Pons (tissue), 1 donor: ENCODE measurements around the gene BMP6.
A peak's percentile ranks its signal among the peaks of the same experiment; 100 is the strongest.
"Not testable (repeated sequence)": the region's sequence is repeated elsewhere in the genome, so short reads cannot be mapped to it uniquely, and the experiment has no call there.

Source experiments
- DNase-seq: peaks from one replicate; pipeline ENCODE4 v3.0.0-alpha.2; 2016; ENCODE audit warnings: low spot score

BMP6 gene

DNA sequence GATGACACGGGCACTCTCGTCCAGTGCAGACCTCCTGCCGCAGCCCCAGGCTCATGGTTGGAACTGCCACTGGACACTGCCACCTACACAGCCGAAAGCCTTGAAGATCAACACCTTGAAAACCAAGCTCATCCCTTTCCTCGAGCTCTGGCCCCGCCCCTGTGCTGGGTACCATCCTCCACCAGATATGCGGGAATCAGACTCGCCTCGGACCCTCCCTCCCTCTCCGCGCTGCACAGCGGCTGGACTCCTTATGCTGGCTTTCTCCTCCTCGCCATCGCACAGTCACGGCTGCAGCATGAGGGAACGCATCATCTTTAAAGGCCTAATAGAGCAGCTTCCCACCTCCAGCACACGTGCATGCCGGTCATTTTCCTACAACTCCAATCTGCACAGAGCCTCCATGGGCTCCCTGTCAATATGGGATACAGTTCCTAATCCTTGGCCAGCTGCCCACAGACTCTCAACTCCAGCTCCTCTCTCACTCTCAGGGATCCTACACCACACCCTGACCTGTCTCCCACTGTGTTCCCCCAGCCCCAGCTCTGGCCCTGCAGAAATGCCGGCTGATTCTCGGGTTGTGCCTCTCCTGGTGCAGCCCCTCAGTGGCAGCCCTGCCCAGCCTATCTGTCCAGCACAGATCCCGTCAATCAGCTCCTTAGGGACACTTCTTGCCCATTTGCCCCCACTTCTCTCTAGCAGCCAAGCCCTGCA is 161.5 kb downstream of the BMP6 start:
- no peak for DNase-seq

DNA sequence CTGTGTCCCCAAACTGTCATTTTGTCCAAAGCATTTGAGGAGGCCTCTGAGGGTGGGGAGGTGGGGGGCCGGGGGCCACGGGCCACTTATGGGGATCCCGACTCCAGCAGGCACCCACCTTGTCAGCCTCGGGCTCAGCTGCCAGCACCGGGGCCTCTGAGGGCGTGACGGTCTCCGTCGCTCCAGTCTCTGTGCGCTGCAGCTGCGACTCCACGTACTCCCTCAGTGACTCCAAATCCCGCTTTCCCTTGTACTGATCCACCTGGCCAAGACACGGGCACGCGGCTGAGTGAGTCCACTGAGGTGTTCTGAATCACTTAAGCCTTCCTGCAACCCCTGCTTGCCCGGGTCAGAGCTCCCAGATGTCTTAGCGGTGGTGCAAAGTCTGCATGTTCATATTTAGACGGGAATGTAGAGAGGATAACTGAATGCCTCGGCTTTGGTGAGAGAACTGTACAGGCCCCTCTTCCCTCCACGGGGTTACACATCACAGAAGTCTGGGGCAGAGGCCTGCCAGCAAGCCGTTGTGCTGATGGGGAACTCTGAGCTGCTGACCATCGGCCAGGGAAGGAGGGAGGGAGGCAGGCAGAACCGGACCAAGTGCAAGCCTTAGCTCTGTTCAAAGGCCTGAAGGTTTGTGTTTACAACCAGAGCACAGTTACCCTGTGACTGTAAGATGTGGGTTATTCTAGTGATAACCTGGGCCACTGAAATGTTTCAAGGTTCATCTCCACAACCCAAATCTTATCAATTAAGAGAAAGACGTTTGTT is 162.9 kb downstream of the BMP6 start:
- no peak for DNase-seq

DNA sequence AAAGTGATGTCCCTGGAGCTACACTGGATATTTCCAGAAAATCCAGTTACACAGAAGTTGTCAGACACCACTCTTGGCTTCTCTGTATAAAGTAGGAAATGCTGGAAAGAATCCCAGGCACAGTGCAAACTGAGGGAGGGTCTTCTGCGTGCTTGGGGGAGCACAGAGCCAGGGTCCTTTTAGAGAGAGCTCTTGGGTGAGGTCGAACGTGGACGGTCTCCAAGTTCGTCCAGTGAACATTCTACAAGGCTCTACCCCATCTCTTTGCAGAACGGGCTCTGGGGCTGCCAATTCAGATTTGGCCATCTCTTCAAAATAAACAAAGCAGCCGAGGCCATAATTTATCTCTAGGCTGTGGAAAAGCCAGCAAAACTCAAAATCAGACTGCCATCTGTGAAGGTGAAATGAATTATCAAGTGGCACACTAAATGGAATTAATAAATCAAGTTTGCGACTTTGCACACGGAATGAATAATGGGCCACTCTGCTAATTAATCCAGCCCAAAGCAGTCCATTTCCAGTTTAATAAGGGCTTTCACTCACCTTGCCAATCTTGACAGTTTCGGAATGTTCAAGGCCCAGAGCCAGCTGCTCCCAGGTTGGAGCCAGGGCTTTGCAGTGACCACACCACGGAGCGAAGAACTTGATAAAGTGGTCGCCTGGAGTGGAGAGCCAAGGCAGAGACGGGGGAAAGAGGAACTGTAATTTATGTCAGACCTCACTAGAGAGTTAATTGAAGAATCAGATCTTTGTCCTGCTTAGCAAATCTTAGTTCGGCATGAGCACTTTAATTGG is 165.4 kb downstream of the BMP6 start:
- DNase-seq = no peak

DNA sequence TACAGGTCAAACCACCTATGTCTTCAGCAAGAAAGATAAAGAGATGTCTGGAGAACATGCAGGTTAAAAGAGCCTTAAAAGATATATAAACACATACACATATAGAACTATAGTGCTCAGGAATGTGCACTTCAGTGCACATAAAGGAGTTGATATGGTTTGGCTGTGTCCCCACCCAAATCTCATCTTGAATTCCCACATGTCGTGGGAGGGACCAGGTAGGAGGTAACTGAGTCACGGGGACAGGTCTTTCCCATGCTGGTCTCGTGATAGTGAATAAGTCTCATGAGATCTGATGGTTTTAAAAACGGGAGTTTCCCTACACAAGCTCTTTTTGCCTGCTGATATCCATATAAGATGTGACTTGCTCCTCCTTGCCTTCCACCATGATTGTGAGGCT is 166.5 kb downstream of the BMP6 start:
- not testable (repeated sequence) for DNase-seq

DNA sequence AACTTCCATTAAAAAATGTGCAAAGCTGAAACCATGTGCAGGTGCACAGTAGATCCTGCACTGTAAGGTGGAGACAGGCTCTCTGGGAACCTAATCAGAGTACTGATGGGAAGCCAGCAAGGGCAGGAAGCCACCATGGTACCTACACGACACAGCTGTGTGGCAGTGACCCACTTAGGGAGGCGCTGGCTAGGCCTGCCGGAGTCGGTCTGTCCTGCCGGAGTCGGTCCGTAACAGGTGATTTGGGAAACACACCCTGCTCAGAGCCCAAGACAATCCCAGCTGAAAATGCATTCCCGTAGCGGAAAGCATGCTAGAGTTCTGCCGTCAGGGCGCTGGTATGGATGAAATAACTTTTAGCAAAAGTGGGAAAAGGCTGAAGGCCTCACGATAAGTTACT is 167.4 kb downstream of the BMP6 start:
- DNase-seq = no peak

DNA sequence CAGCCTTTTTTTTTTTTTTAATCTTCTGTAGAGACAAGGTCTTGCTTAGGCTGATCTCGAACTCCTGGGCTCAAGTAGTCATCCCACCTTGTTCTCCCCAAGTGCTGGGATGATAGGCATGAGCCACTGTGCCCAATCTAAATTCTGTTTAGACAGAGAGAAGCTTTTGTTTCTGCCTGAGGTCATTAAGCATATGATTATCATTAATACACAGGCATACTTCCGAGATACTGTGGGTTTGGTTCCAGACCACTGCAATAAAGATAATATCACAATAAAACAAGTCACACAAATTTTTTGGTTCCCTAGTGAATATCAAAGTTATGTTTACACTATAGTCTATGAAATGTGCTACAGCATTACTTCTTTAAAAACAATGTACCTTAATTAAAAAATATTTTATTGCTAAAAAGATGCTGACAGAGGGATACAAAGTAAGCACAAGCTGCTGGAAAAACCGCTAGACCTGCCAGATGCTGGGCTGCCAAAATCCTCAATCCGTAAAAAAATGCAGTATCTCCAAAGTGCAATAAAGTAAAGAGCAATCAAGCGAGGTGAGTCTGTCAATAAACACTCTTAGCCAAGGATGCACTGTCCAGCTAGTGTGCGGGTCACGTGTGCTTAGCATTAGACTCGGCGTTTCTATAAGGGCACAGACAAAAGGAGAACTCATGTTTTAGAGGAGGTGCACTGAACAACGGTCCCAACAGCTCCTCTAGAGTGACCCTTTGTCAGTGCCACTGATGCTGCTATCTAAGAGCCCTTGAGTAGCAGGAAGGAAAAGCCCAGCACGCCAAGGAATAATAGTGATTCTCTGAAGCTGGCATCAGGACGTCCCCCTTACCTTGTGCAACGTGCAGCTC is 168.6 kb downstream of the BMP6 start:
- DNase-seq = no peak

DNA sequence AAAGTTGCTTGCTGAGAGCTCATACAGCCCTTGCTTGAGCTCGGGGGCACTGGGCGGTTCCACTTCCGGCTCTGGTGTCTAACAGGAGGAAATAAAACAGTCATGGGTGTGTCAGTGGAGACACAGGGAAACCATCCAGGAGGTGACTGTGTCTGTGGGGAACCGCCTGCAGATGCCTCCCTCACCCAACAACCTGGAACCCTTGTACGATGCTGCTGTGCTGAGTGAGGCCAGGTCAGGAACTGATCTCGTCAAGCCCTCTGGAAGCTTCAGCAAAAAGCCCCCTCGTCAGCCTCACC is 169.2 kb downstream of the BMP6 start:
- DNase-seq = no peak

DNA sequence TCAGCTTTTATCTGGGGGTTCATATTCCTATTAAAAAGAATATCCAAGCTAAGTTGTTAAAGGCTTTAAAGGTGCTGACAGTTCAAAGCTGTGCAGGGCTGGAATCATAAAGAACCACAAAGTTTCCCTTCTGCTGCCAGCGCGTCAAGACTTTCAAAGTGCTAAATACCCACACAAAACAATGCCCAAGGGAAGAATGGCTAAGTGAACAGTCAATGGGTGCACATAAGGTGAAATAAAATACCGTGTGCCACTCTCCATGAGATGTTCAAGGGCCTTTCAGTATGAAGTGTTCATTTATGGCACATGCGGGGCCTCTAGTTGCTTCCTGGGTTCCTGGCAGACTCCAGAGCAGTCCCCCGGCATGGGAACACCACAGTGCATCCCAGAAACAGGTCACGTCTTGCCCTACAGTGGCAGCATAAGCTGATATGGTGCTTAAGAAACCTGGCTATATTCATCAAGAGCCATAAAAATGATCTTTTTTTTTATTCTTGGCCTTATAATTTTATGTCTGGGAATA is 170.6 kb downstream of the BMP6 start:
- DNase-seq = no peak

DNA sequence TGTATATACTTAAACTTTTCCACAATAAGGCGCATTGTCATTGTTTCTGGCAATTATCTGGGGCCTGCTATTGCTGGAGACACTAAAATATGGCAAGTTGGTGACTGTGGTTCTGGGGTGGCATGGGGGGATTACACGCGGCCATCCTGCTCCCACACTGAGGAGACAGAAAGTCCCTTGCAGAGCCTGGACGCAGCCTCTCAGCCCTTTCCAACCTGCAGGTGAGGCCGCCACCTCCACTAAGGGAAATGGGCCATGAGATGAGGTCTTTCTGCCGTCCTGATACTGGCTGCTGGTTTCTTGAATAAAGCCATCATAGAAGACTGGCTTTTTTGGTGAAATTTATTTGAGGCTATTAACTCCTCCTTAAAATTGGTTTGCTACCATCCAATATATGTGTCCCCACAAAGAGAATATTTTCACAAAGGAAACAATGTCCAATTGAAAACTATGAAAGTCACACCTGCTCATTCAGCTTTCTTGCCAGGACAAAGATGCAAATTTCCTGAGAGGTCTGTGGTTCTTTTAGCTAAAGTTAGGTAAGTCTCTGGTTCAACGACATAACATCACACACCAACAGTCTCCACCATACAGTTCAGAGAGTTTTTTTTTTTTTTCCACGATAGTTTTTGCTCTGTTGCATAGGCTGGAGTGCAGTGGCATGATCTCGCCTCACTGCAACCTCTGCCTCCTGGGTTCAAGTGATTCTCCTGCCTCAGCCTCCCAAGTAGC is 171.7 kb downstream of the BMP6 start:
- no peak for DNase-seq

DNA sequence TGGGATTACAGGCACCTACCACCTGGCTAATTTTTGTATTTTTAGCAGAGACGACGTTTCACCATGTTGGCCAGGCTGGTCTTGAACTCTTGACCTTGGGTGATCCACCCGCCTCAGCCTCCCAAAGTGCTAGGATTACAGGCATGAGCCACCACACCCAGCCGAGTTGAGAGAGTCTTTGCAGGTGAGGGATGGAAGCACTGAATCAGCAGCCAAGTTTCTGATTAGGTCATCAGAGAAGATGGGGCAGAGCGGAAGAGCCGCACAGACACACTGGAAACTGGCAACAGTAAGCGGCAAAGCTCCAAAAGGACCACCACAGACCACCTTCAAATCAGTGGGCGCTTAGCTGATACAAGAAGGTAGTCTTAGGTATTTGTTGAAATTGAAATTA is 172.3 kb downstream of the BMP6 start:
- not testable (repeated sequence) for DNase-seq

DNA sequence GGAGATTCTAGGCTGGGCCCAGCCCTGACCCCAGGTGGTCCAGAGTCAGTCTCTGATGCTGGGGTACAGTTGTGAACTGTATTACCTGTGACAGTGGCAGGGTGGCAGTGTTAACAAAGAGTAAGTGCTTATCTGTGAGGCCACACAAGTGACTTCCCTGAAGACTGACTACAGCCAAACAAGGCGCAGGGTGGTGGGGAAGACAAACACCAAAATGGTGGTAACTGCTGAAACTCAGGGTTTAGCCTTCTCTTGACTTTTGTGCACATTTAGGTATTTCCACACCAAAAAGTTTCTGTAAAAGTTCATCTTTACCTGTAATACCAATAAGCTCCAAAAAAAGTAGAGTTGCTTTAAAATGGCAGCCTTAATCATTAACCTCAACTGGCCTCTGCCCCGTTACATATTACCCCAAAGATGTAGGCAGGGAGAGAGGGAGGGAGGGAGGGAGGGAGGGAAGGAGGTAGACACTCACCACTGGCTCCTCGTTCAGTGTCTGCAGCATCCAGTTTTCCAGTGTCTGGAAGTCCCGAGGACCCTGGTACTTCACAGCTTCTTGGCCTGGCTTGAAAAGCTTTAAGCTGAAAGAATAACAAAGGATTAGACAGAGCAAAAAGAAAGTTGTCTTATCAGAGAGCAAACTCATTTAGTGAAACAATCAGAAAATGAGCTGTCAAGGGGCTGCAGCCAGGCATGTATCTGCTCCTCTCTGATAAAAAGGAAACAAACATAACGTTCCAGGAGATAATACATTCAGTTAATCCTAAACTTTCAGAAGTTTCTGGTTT is 173.4 kb downstream of the BMP6 start:
- peak; percentile 42 for DNase-seq

DNA sequence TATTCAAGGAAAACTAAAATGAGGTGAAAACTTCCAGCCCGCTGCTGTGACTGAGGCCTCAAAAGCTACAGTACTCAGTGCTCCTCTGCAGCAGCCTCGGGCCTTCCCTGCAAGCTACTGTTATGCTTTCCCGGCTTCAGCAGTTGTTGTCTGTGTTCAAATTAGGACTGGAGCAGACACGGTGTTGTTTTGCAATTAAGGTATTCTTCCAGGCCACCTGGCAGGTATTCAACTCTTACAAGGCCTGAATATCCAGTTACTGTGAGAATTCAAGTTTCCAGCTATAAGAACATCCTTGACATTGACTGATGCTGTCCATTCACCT is 174.0 kb downstream of the BMP6 start:
- no peak for DNase-seq

DNA sequence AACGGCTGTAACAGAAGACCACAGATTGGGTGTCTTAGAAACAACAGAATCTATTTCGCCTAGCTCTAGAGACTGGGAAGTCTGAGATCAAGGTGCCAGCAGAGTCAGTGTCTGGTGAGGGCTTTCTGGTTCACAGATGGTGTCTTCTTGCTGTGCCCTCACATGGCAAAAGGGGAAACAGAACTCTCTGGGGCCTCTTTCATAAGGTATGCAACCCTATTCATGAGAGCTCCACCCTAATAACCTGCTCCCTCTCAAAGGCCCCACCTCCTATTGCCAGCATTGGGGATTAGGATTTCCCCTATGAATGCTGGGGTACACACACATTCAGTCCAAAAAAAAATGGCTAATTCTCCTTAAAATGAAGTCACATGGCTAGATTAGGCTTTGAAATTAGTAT is 174.7 kb downstream of the BMP6 start:
- DNase-seq = no peak

DNA sequence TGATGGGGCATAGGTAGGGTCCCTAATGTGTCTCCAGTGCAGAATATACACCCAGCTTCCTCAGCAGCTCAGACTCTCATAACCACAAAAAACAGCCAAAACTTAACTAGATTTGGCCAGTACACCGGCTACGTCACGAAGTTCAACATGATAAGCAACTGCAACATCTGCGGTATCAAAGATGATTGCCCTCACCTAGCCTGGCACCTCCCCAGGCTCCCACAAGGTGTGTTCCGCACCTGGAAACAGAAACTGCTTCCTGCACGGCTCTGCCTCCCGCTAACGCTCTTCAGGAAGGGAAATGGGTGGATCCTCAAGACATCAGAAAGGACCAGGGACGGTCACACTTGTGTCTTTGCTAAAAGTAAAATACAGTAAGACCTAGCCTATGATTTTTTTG is 175.2 kb downstream of the BMP6 start:
- DNase-seq = no peak

DNA sequence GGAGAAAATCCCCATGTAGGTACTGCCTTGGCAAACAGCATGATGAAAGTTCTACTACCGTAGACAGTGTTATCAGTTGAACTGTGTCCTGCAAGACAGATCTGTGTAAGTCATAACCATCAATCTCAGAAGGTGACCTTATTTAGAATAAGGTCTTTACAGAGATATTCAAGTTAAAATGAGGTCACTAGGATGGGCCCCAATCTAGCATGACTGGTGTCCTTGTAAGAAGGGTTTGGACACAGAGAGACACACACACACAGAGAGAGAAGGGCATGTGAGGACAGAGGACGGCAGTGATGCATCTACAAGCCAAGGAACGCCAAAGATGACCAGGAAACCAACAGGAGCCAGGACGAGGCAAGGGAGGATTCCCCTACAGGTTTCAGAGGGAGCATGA is 175.9 kb downstream of the BMP6 start:
- DNase-seq = no peak

DNA sequence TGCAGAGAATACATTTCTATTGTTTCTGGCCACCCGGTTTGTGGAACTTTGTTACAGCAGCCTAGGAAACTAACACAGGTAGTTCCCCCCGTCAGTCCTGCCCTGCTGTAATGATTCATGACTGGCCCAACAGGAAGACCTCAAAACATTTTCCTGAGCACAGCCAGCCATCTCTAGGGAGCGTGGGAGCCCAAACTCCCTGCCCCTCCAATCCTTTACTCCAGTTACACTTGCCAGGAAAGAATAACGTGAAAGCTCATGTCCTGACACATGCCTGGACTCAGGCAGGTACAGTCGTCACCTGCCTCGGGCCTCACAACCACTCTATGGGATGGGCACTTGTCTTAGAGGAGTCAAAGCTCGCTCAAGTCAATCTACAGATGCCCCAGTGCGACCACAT is 176.3 kb downstream of the BMP6 start:
- DNase-seq = no peak

DNA sequence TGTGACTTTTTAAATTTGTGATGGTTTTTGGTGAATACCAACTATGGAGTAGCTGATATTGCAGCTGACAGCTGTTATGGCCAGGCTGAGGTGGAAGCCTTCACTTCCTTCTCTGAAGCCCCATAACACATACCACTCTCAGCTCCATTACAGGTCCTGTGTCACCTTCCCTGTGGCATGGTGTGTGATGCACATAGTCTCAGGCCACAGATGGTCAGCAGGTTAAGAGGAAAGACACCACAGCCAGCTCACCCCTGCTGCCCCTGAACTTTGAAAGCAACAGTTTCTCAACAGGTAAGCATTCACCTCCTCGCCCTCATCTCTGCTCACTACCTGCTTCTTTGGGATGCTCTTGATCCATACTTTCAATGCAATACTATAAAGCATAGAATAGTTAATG is 177.0 kb downstream of the BMP6 start:
- DNase-seq = no peak

DNA sequence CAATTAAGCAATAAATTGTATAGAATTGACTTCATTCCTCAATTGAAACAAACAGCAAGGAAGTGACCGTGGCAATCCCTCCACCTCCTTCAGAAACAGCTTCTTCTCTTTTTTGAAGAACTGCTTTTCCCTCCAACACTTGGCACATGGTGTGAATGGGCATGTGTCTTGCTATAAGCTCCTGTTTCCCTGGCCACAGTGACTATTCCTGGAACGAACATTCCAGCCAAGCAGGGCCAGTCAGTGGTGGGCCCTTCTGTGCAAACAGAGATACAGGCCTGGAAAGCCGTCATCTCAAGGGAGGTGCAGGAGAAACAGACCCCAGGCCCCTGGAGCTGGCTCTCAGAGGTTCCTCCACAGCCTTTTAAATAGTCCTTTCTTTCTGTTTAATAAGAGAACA is 177.8 kb downstream of the BMP6 start:
- no peak for DNase-seq

DNA sequence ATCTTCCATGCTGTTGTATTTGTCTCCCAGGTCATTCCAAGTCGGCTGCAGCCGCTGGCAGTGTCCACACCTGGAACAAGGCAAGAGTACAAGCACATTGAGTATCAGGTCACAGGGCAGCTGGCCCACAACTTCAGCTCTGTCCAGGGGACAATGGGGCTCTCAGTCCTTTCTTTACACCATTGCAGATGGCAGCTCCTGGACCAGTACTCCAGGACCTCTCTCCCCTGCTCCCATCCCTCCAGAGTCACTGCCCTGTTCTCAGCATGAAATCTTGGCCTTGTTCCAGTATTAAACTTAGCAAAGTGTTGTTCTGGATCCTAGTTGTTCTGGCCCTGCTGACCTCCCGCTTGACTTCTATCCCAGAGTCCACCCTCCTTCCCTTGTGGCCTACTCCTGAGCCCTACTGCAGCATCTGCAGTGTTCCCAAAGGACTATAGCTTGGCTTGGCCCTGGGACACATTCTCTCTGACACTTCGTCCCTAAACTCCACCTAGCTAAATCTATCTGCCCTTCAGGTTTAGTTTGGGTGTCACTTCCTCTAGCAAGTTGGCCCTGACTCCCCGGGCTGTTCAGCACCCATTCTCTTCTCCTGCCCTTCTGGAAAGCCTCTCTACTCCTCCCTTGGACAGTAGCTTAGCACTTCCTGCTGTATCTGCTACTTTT is 178.9 kb downstream of the BMP6 start:
- no peak for DNase-seq

DNA sequence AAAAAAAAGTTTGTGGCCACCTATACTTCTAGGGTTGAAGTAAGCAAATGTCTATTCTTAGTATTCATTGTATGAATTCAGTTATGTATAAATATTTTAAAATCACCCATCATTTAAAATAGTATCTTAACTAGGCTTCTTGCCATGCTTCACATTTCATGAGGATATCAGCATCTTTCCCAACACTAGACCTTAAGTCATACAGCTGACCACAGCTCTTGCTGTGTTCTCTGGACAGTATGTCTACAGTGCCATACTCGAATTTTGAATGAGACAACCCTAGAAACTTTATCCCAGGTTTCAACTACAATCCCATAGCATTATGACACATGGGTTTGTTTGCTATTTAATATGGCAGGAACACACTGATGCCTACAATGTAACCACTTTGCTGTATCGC is 179.5 kb downstream of the BMP6 start:
- DNase-seq = no peak
